ENCODE data around the gene SNX8.

Gene SNX8

GRCh38 chr7:2203766-2204300, 110.4 kb downstream of the SNX8 start:
- TF ChIP-seq YY1 (IDR thresholded peaks at IDR 0.05; ENCODE audit: low read depth) = no peak

GRCh38 chr7:2202901-2203765, 111.1 kb downstream of the SNX8 start:
- TF ChIP-seq REST (IDR thresholded peaks at IDR 0.05; ENCODE audit: low read depth) (no peak), YY1 (IDR thresholded peaks at IDR 0.05; ENCODE audit: low read depth) (no peak), MAX (IDR thresholded peaks at IDR 0.05) (no peak), NFIC (IDR thresholded peaks at IDR 0.05) (no peak), EGR1 (IDR thresholded peaks at IDR 0.05) (no peak), CREB1 (IDR thresholded peaks at IDR 0.05; ENCODE audit: low read depth) (no peak), TAF1 (IDR thresholded peaks at IDR 0.05; ENCODE audit: low read depth) (no peak), TEAD4 (IDR thresholded peaks at IDR 0.05) (no peak), FOXM1 (IDR thresholded peaks at IDR 0.05; ENCODE audit: borderline replicate concordance, low read depth) (no peak), ZBTB7A (IDR thresholded peaks at IDR 0.05; ENCODE audit: low read depth) (no peak), TCF12 (IDR thresholded peaks at IDR 0.05; ENCODE audit: low read depth) (no peak), CEBPB (IDR thresholded peaks at IDR 0.05) (no peak), RAD21 (IDR thresholded peaks at IDR 0.05; ENCODE audit: low read depth) (no peak)

GRCh38 chr7:2202361-2202761, 111.9 kb downstream of the SNX8 start:
- TF ChIP-seq CREB1 (IDR thresholded peaks at IDR 0.05; ENCODE audit: low read depth) = no peak
- no peak for TF ChIP-seq CEBPB (IDR thresholded peaks at IDR 0.05)
- TF ChIP-seq YY1 (IDR thresholded peaks at IDR 0.05; ENCODE audit: low read depth) = no peak
- no peak for TF ChIP-seq USF1 (IDR thresholded peaks at IDR 0.05)
- no peak for TF ChIP-seq ZBTB7A (IDR thresholded peaks at IDR 0.05; ENCODE audit: low read depth)
- TF ChIP-seq MAX (IDR thresholded peaks at IDR 0.05) = no peak
- no peak for TF ChIP-seq TCF12 (IDR thresholded peaks at IDR 0.05; ENCODE audit: low read depth)
- no peak for TF ChIP-seq NFIC (IDR thresholded peaks at IDR 0.05)
- no peak for TF ChIP-seq TAF1 (IDR thresholded peaks at IDR 0.05; ENCODE audit: low read depth)
- no peak for TF ChIP-seq FOXM1 (IDR thresholded peaks at IDR 0.05; ENCODE audit: borderline replicate concordance, low read depth)
- no peak for TF ChIP-seq REST (IDR thresholded peaks at IDR 0.05; ENCODE audit: low read depth)
- TF ChIP-seq EP300 (IDR thresholded peaks at IDR 0.05; ENCODE audit: borderline replicate concordance) = no peak
- no peak for TF ChIP-seq RAD21 (IDR thresholded peaks at IDR 0.05; ENCODE audit: low read depth)
- TF ChIP-seq EGR1 (IDR thresholded peaks at IDR 0.05) = no peak

Data from Ishikawa (cell line).